ENCODE measurements around the gene DHFR2. TPM values are rescaled to one million over a fixed set of nuclear protein-coding genes. Genes with fewer than 3 reads are reported as not detected.

The DHFR2 gene
- polyA plus RNA-seq, 1 of the 3 experiments (the other 2 are of a cell fraction), result 1.3 TPM

DNA sequence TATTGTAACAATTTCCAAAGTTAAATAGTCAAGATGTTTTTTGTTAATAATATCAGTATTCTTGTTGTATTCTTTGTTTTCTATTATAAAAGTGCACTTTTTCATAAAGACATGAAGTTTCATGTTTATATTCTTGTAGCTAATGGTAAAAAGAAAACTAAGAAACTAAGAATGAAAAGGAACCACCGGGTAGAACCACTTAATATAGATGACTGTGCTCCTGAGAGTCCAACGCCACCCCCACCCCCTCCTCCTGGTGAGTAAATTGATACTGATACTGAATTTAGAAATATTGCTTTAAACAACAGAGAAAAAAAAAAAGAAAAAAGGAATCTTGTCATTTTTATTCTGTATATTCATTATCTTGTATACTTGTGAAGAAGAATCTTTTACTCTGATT lies 13.4 kb downstream of the DHFR2 start:
- WGBS (ENCODE audit: low lambda C conversion rate), result 98% methylated on average over 2 of the region's 2 CpGs
- Histone ChIP-seq H3K9me3 (no peaks in the 10 kb centered on the region), H3K9ac (no peak overlapping the region), H2AFZ (ENCODE audit: low read depth) (no peak overlapping the region), H3K27ac (ENCODE audit: low read depth in 2 of 2, low read length in 1 of 2) (no peak overlapping the region), H3F3A (replicated peaks; ENCODE audit: insufficient read depth) (peaks cover 4% of the 10 kb centered on the region), H3K4me2 (no peak overlapping the region), H3K4me3 (ENCODE audit: low read depth in 2 of 2, low read length in 1 of 2) (no peak overlapping the region), H3K9me2 (no peaks in the 10 kb centered on the region; the same call in 1 of the 2 replicates), H4K20me1 (ENCODE audit: insufficient read depth) (no peaks in the 10 kb centered on the region), H3K79me2 (ENCODE audit: insufficient read depth) (no peaks in the 10 kb centered on the region), H3K27me3 (ENCODE audit: insufficient read depth) (no peaks in the 10 kb centered on the region), H3K4me1 (ENCODE audit: control insufficient read depth in 1 of 2, insufficient read depth in 2 of 2, low read depth in 1 of 2, low read length in 1 of 2) (no peaks in the 10 kb centered on the region; a peak in 1 of 4 replicates), H3K36me3 (replicated peaks in 1 of 2; ENCODE audit: control insufficient read depth in 1 of 2, insufficient read depth in 2 of 2, low read length in 1 of 2) (peaks cover 17 to 26% of the 10 kb centered on the region in 2 experiments)
- DNase-seq, result no peak
- TF ChIP-seq JUND (IDR thresholded peaks at IDR 0.05) (no peak), GATA2 (CRISPR knock-in tag; IDR thresholded peaks at IDR 0.05) (no peak), RCOR1 (IDR thresholded peaks at IDR 0.05; ENCODE audit: low read length) (no peak), TEAD4 (IDR thresholded peaks at IDR 0.05; ENCODE audit: borderline replicate concordance, insufficient read depth) (no peak), CHD2 (IDR thresholded peaks at IDR 0.05; ENCODE audit: low read length, partially characterized antibody) (no peak), YY1 (IDR thresholded peaks at IDR 0.05; ENCODE audit: low read depth) (no peak), ELF1 (IDR thresholded peaks at IDR 0.05) (no peak), POLR2AphosphoS5 (IDR thresholded peaks at IDR 0.05; ENCODE audit: low read depth, low read length) (no peak), MEF2A (IDR thresholded peaks at IDR 0.05; ENCODE audit: borderline replicate concordance, low read depth) (no peak), FOXJ3 (CRISPR knock-in tag; IDR thresholded peaks at IDR 0.05) (no peak), TCF12 (IDR thresholded peaks at IDR 0.05) (no peak), FOXM1 (IDR thresholded peaks at IDR 0.05; ENCODE audit: low read depth) (no peak), SIN3A (IDR thresholded peaks at IDR 0.05; ENCODE audit: borderline replicate concordance, low read depth, low read length) (no peak), MXI1 (IDR thresholded peaks at IDR 0.05; ENCODE audit: low read depth, low read length) (no peak)
- TF ChIP-seq, protein P1, sequence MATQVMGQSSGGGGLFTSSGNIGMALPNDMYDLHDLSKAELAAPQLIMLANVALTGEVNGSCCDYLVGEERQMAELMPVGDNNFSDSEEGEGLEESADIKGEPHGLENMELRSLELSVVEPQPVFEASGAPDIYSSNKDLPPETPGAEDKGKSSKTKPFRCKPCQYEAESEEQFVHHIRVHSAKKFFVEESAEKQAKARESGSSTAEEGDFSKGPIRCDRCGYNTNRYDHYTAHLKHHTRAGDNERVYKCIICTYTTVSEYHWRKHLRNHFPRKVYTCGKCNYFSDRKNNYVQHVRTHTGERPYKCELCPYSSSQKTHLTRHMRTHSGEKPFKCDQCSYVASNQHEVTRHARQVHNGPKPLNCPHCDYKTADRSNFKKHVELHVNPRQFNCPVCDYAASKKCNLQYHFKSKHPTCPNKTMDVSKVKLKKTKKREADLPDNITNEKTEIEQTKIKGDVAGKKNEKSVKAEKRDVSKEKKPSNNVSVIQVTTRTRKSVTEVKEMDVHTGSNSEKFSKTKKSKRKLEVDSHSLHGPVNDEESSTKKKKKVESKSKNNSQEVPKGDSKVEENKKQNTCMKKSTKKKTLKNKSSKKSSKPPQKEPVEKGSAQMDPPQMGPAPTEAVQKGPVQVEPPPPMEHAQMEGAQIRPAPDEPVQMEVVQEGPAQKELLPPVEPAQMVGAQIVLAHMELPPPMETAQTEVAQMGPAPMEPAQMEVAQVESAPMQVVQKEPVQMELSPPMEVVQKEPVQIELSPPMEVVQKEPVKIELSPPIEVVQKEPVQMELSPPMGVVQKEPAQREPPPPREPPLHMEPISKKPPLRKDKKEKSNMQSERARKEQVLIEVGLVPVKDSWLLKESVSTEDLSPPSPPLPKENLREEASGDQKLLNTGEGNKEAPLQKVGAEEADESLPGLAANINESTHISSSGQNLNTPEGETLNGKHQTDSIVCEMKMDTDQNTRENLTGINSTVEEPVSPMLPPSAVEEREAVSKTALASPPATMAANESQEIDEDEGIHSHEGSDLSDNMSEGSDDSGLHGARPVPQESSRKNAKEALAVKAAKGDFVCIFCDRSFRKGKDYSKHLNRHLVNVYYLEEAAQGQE (IDR thresholded peaks at IDR 0.05; ENCODE audit: low read depth, low read length), result no peak
- TF ChIP-seq, protein P2, sequence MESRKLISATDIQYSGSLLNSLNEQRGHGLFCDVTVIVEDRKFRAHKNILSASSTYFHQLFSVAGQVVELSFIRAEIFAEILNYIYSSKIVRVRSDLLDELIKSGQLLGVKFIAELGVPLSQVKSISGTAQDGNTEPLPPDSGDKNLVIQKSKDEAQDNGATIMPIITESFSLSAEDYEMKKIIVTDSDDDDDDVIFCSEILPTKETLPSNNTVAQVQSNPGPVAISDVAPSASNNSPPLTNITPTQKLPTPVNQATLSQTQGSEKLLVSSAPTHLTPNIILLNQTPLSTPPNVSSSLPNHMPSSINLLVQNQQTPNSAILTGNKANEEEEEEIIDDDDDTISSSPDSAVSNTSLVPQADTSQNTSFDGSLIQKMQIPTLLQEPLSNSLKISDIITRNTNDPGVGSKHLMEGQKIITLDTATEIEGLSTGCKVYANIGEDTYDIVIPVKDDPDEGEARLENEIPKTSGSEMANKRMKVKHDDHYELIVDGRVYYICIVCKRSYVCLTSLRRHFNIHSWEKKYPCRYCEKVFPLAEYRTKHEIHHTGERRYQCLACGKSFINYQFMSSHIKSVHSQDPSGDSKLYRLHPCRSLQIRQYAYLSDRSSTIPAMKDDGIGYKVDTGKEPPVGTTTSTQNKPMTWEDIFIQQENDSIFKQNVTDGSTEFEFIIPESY (IDR thresholded peaks at IDR 0.05; ENCODE audit: borderline replicate concordance, low read depth), result no peak
- TF ChIP-seq, protein P3, sequence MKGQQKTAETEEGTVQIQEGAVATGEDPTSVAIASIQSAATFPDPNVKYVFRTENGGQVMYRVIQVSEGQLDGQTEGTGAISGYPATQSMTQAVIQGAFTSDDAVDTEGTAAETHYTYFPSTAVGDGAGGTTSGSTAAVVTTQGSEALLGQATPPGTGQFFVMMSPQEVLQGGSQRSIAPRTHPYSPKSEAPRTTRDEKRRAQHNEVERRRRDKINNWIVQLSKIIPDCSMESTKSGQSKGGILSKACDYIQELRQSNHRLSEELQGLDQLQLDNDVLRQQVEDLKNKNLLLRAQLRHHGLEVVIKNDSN (IDR thresholded peaks at IDR 0.05; ENCODE audit: borderline replicate concordance, low read depth), result no peak
- TF ChIP-seq, protein P4, sequence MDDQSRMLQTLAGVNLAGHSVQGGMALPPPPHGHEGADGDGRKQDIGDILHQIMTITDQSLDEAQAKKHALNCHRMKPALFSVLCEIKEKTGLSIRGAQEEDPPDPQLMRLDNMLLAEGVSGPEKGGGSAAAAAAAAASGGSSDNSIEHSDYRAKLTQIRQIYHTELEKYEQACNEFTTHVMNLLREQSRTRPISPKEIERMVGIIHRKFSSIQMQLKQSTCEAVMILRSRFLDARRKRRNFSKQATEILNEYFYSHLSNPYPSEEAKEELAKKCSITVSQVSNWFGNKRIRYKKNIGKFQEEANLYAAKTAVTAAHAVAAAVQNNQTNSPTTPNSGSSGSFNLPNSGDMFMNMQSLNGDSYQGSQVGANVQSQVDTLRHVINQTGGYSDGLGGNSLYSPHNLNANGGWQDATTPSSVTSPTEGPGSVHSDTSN (IDR thresholded peaks at IDR 0.05), result no peak
- TF ChIP-seq, protein P5, sequence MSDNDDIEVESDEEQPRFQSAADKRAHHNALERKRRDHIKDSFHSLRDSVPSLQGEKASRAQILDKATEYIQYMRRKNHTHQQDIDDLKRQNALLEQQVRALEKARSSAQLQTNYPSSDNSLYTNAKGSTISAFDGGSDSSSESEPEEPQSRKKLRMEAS (IDR thresholded peaks at IDR 0.05; ENCODE audit: low read depth), result no peak
- TF ChIP-seq, protein P6, sequence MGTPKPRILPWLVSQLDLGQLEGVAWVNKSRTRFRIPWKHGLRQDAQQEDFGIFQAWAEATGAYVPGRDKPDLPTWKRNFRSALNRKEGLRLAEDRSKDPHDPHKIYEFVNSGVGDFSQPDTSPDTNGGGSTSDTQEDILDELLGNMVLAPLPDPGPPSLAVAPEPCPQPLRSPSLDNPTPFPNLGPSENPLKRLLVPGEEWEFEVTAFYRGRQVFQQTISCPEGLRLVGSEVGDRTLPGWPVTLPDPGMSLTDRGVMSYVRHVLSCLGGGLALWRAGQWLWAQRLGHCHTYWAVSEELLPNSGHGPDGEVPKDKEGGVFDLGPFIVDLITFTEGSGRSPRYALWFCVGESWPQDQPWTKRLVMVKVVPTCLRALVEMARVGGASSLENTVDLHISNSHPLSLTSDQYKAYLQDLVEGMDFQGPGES (IDR thresholded peaks at IDR 0.05; ENCODE audit: low read depth, low read length), result no peak
- ChIA-PET POLR2A (no interaction called here), CTCF (interaction anchor here (0.6 to 2.1 kb wide), 2 partner anchors 12 to 131 kb away, joined by 3 to 9 read pairs; no protein-coding TSS in a partner anchor)

All from SK-N-SH (cell line).